ENCODE results near the gene KRTAP5-5. TPM values are rescaled to one million over a fixed set of nuclear protein-coding genes. Genes with fewer than 3 reads are reported as not detected.

Gene KRTAP5-5
- total and polyA plus RNA-seq, 2 of the 13 experiments (the other 11 are each of a cell fraction or from before 2014, with no cell fraction given): not detected

DNA sequence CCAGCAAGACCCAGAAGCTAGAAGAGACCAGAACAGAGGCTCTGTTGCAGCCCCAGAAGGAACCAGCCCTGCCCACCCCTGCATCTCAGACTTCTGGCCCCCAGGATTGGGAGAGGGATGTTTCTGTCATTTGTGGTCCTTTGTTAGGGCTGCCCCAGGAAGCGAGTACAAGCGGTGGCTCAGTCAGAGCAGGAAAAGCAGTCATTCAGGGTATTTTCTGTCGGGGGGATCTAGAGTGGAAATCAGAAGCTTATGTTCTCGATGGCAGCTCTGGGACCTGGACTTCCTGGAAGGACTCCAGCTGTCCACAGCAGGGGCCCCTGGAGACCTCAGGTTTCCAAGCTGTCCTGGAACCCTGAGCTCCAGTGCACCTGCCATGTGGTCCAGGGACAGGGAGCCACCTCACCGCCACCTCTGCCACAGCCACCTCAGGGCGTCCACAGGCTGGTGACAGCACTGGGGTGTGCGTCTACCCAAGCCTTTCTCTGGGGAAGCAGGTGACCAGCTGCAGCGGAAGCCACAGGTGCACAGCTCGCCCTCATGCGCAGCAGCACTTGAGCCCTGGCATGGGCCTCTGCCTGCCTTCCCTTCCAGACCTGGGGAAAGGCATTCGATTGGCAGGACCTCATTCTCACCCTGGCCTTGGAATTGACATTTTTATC is 2.6 kb downstream of the KRTAP5-5 start:
- Histone ChIP-seq H3K27ac (ENCODE audit: extremely low read length, insufficient read depth, low read length) (no peak overlapping the region), H3K79me2 (ENCODE audit: insufficient read depth, low read length) (no peaks in the 10 kb centered on the region), H4K20me1 (ENCODE audit: insufficient read depth, low read length) (no peaks in the 10 kb centered on the region), H3K4me1 (ENCODE audit: insufficient read depth, low read length) (no peaks in the 10 kb centered on the region), H3K9me3 (ENCODE audit: low read length) (no peaks in the 10 kb centered on the region), H2AFZ (ENCODE audit: low read length) (no peak overlapping the region), H3K27me3 (ENCODE audit: control insufficient read depth in 1 of 2, insufficient read depth in 2 of 2, low read length in 2 of 2) (peaks cover 12 to 64% of the 10 kb centered on the region in 2 experiments), H3K4me3 (replicated peaks in 1 of 3; ENCODE audit: insufficient read depth in 1 of 3, low read depth in 2 of 3, low read length in 3 of 3) (no peak overlapping the region), H3K9ac (ENCODE audit: insufficient read depth, low read depth, low read length) (no peak overlapping the region), H3K36me3 (replicated peaks in 1 of 2; ENCODE audit: control insufficient read depth in 1 of 2, insufficient read depth in 2 of 2, low read length in 2 of 2) (no peaks in the 10 kb centered on the region), H3K4me2 (ENCODE audit: low read depth, low read length) (no peak overlapping the region)
- 0% methylated on average over 4 of the region's 11 CpGs for WGBS (ENCODE audit: low lambda C conversion rate)
- DNase-seq (ENCODE audit: low spot score) (no peak), FAIRE-seq (no peak), ATAC-seq (no peak)
- TF ChIP-seq PRDM4 (CRISPR knock-in tag; IDR thresholded peaks at IDR 0.05; ENCODE audit: borderline replicate concordance) (no peak), POGZ (CRISPR knock-in tag; IDR thresholded peaks at IDR 0.05) (no peak), KLF6 (CRISPR knock-in tag; IDR thresholded peaks at IDR 0.05) (no peak), AHR (CRISPR knock-in tag; IDR thresholded peaks at IDR 0.05) (no peak), BCL6 (CRISPR knock-in tag; IDR thresholded peaks at IDR 0.05) (no peak), ZNF207 (IDR thresholded peaks at IDR 0.05; ENCODE audit: borderline replicate concordance) (no peak), PITX1 (CRISPR knock-in tag; IDR thresholded peaks at IDR 0.05) (no peak), RBM39 (IDR thresholded peaks at IDR 0.05; ENCODE audit: low read depth, low read length, poor library complexity, severe bottlenecking) (no peak), PBX2 (CRISPR knock-in tag; IDR thresholded peaks at IDR 0.05) (no peak), ZNF746 (CRISPR knock-in tag; IDR thresholded peaks at IDR 0.05) (no peak)
- TF ChIP-seq, protein P1, sequence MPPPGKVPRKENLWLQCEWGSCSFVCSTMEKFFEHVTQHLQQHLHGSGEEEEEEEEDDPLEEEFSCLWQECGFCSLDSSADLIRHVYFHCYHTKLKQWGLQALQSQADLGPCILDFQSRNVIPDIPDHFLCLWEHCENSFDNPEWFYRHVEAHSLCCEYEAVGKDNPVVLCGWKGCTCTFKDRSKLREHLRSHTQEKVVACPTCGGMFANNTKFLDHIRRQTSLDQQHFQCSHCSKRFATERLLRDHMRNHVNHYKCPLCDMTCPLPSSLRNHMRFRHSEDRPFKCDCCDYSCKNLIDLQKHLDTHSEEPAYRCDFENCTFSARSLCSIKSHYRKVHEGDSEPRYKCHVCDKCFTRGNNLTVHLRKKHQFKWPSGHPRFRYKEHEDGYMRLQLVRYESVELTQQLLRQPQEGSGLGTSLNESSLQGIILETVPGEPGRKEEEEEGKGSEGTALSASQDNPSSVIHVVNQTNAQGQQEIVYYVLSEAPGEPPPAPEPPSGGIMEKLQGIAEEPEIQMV (CRISPR knock-in tag; IDR thresholded peaks at IDR 0.05; ENCODE audit: low read depth): no peak
- in situ Hi-C loops (cut with HindIII; ENCODE audit: extremely low pct_ligation_motif_present, low pct_unique_long_range_greater_than_20kb) (no loop called here), intact Hi-C loops (cut with micrococcal nuclease; ENCODE audit: unreplicated experiment) (no loop called here)
- ChIA-PET POLR2A (no interaction called here), CTCF (ENCODE audit: low intra/inter-chr PET ratio, low total read pairs) (no interaction called here)
- BruUV-seq (replicated peaks): no TSS peak
